DND-41 (cell line): ENCODE data around the gene MSL3B.
A peak's percentile ranks its signal among the peaks of the same experiment; 100 is the strongest.

ENCODE experiments used
- ATAC-seq: fragments of 200-7000 bp; cut with Tn5 transposase; 3 replicates; pipeline ENCODE4 v1.9.1; 2021; ENCODE audit warnings: low read depth; ENCODE audit not compliant: insufficient read depth
- DNase-seq: peaks from one replicate; pipeline ENCODE4 v3.0.0-alpha.2; 2020
- H2AFZ ChIP-seq: 2 replicates; pipeline ENCODE4 v1.6.0; 2012; ENCODE audit warnings: low read depth, low read length
- H3K27ac ChIP-seq: 2 replicates; pipeline ENCODE4 v1.5.1; 2012; ENCODE audit warnings: low read length, inconsistent platforms
- H3K27me3 ChIP-seq: fragments of 200-600 bp; sonication (generic); 2 replicates; pipeline ENCODE4 v1.6.0; 2012; ENCODE audit warnings: low read length, mild to moderate bottlenecking, inconsistent platforms; ENCODE audit not compliant: insufficient read depth, poor library complexity
- H3K36me3 ChIP-seq: 2 replicates; pipeline ENCODE4 v1.5.1; 2012; ENCODE audit warnings: low read length, inconsistent platforms; ENCODE audit not compliant: insufficient read depth
- H3K4me1 ChIP-seq: 2 replicates; pipeline ENCODE4 v1.5.1; 2012; ENCODE audit warnings: mild to moderate bottlenecking, low read length; ENCODE audit not compliant: insufficient read depth
- H3K4me2 ChIP-seq: 2 replicates; pipeline ENCODE4 v1.6.0; 2012; ENCODE audit warnings: mild to moderate bottlenecking, moderate library complexity, low read length, inconsistent platforms; ENCODE audit not compliant: insufficient read depth
- H3K4me3 ChIP-seq, 2 experiments: fragments of 200-600 bp in 1 of 2; shearing (Covaris generic) in 1 of 2; 2 replicates each; pipeline ENCODE4 v1.5.1; 2012 to 2016; ENCODE audit warnings: inconsistent platforms in 2 of 2, low read length in 2 of 2, mild to moderate bottlenecking in 2 of 2, low read depth in 1 of 2, moderate library complexity in 1 of 2
- H3K79me2 ChIP-seq: 2 replicates; pipeline ENCODE4 v1.6.0; 2012; ENCODE audit warnings: low read length, inconsistent platforms; ENCODE audit not compliant: insufficient read depth
- H3K9ac ChIP-seq: 2 replicates; pipeline ENCODE4 v1.6.0; 2012; ENCODE audit warnings: low read depth, mild to moderate bottlenecking, inconsistent platforms, low read length, moderate library complexity
- H3K9me3 ChIP-seq: 2 replicates; pipeline ENCODE4 v1.5.1; 2012; ENCODE audit warnings: low read length, moderate library complexity, mild to moderate bottlenecking, inconsistent platforms; ENCODE audit not compliant: insufficient read depth, severe bottlenecking
- H4K20me1 ChIP-seq: 2 replicates; pipeline ENCODE4 v1.6.0; 2012; ENCODE audit warnings: low read length; ENCODE audit not compliant: insufficient read depth
- CTCF ChIP-seq: IDR thresholded peaks from 2 replicates; pipeline ENCODE4 v1.5.1; 2012; ENCODE audit warnings: borderline replicate concordance, low read length, moderate library complexity, mild to moderate bottlenecking; ENCODE audit not compliant: poor library complexity, severe bottlenecking; ENCODE audit errors: extremely low read depth
- EZH2 ChIP-seq: IDR thresholded peaks from 3 replicates; pipeline ENCODE4 v1.6.1; 2012; ENCODE audit warnings: borderline replicate concordance, low read depth, mild to moderate bottlenecking, moderate library complexity, low read length, inconsistent platforms; ENCODE audit not compliant: severe bottlenecking

MSL3B gene

GRCh38 chr2:233844064-233844807 lies 23.9 kb downstream of the MSL3B start:
- Histone ChIP-seq H3K27ac (no peak overlapping the region), H3K79me2 (peaks cover 97% of the 10 kb centered on the region), H2AFZ (no peak overlapping the region), H3K4me3 (no peak overlapping the region), H3K36me3 (peaks cover 99% of the 10 kb centered on the region), H3K27me3 (no peaks in the 10 kb centered on the region), H3K4me1 (peaks cover 58% of the 10 kb centered on the region), H4K20me1 (peaks cover 75% of the 10 kb centered on the region), H3K9ac (no peak overlapping the region), H3K9me3 (no peaks in the 10 kb centered on the region), H3K4me2 (no peak overlapping the region)
- TF ChIP-seq EZH2: no peak
- no peak for TF ChIP-seq CTCF
- DNase-seq (no peak), ATAC-seq (no peak)

GRCh38 chr2:233841183-233841582 lies 27.0 kb downstream of the MSL3B start:
- peaks cover 52% of the 10 kb centered on the region for H3K4me1 ChIP-seq
- DNase-seq: no peak
- H3K4me2 ChIP-seq: peak overlapping the region; percentile 48; the same call in 1 of the 2 replicates
- H3K9me3 ChIP-seq: no peaks in the 10 kb centered on the region
- no peak overlapping the region for H3K9ac ChIP-seq
- H4K20me1 ChIP-seq: peaks cover 72% of the 10 kb centered on the region
- TF ChIP-seq EZH2 (no peak), CTCF (no peak)
- H2AFZ ChIP-seq: no peak overlapping the region
- H3K4me3 ChIP-seq: no peak overlapping the region
- peaks cover 91% of the 10 kb centered on the region for H3K79me2 ChIP-seq
- no peak overlapping the region for H3K27ac ChIP-seq
- no peak for ATAC-seq
- peaks cover 99% of the 10 kb centered on the region for H3K36me3 ChIP-seq
- no peaks in the 10 kb centered on the region for H3K27me3 ChIP-seq

- no peak overlapping the region for H3K9ac ChIP-seq
- no peaks in the 10 kb centered on the region for H3K27me3 ChIP-seq
- H3K36me3 ChIP-seq: peaks cover 100% of the 10 kb centered on the region
- ATAC-seq (no peak), DNase-seq (no peak)
- H3K27ac ChIP-seq: no peak overlapping the region
- H3K9me3 ChIP-seq: no peaks in the 10 kb centered on the region
- peaks cover 90% of the 10 kb centered on the region for H3K79me2 ChIP-seq
- no peak overlapping the region; a peak in 2 of 4 replicates for H3K4me3 ChIP-seq
- no peak for TF ChIP-seq CTCF
- TF ChIP-seq EZH2: no peak
- no peak overlapping the region for H2AFZ ChIP-seq
- peaks cover 52% of the 10 kb centered on the region for H3K4me1 ChIP-seq
- H3K4me2 ChIP-seq: peak overlapping the region; percentile 48
- peaks cover 78% of the 10 kb centered on the region for H4K20me1 ChIP-seq
These were observed 27.7 kb downstream of the MSL3B start for GRCh38 chr2:233840520-233840919.
